Measurements from ENCODE around the gene TMEM120B. TPM values are rescaled to one million over a fixed set of nuclear protein-coding genes. Genes with fewer than 3 reads are reported as not detected.

The TMEM120B gene
- total RNA-seq, 1 experiment from 2014 or later, result 20.5 TPM

GRCh38 chr12:121826318-121827150 lies 114.0 kb downstream of the TMEM120B start:
- Histone ChIP-seq H3K9ac (ENCODE audit: low read length) (no peak overlapping the region), H3K9me3 (ENCODE audit: control insufficient read depth in 1 of 2, insufficient read depth in 1 of 2, low read depth in 1 of 2, low read length in 2 of 2) (no peaks in the 10 kb centered on the region), H3K4me1 (ENCODE audit: control insufficient read depth in 1 of 2, insufficient read depth in 2 of 2, low read length in 2 of 2) (no peaks in the 10 kb centered on the region), H3K4me3 (replicated peaks in 1 of 2; ENCODE audit: low read depth in 1 of 2, low read length in 2 of 2) (no peak overlapping the region), H3K9me2 (ENCODE audit: insufficient read depth) (no peaks in the 10 kb centered on the region), H3K4me2 (ENCODE audit: low read length) (no peak overlapping the region), H3K36me3 (ENCODE audit: control insufficient read depth in 1 of 2, insufficient read depth in 2 of 2, low read length in 2 of 2) (peaks cover 26 to 31% of the 10 kb centered on the region in 2 experiments; a peak in 3 of 4 replicates), H3K27me3 (ENCODE audit: insufficient read depth, low read length) (no peaks in the 10 kb centered on the region), H3K27ac (ENCODE audit: low read depth, low read length) (no peak overlapping the region), H4K20me1 (ENCODE audit: insufficient read depth) (no peaks in the 10 kb centered on the region), H2AFZ (ENCODE audit: low read depth, low read length, poor library complexity, severe bottlenecking) (no peak overlapping the region), H3K79me2 (ENCODE audit: insufficient read depth, low read length) (no peaks in the 10 kb centered on the region; the same call in 1 of the 2 replicates)
- no peak for ATAC-seq
- intact Hi-C loops (cut with micrococcal nuclease), result no loop called here
- no peak for DNase-seq (ENCODE audit: low read depth, low spot score)
- TF ChIP-seq POLR2A (IDR thresholded peaks at IDR 0.05; ENCODE audit: borderline replicate concordance, extremely low read depth, insufficient read depth, insufficient read length) (no peak), ATF3 (IDR thresholded peaks at IDR 0.05) (no peak), SRF (IDR thresholded peaks at IDR 0.05; ENCODE audit: low read depth) (no peak), ZBTB33 (IDR thresholded peaks at IDR 0.05; ENCODE audit: extremely low read depth, insufficient replicate concordance, low read length) (no peak), EZH2 (IDR thresholded peaks at IDR 0.05) (no peak), EZH2phosphoT487 (IDR thresholded peaks at IDR 0.05; ENCODE audit: borderline replicate concordance) (no peak)
- no TSS peak for BruUV-seq (replicated peaks)
- CTCF ChIA-PET, result interaction anchor here (0.7 to 1.1 kb wide), 2 partner anchors 15 to 32 kb away, joined by 3 to 4 read pairs; no protein-coding TSS in a partner anchor
- POLR2A ChIA-PET, result no interaction called here
- RAD21 ChIA-PET (ENCODE audit: low non-redundant PET in 1 of 2, low total read pairs in 2 of 2, uncharacterized antibody in 2 of 2, unreplicated experiment in 2 of 2), result no interaction called here

All from HCT116 (cell line).